NCI-H187 treated with DMSO at 0.1 percent for 48 hours (cell line): ENCODE measurements around the gene OR6Q1.

Experiments
- DNase-seq: peaks from one replicate; lab custom pipeline; 2025; lab: John Stamatoyannopoulos, UW

OR6Q1 gene

GRCh38 chr11:58058276-58059006, 27.7 kb downstream of the OR6Q1 start:
- no peak for DNase-seq

- DNase-seq: no peak
These were observed 28.2 kb downstream of the OR6Q1 start for GRCh38 chr11:58059007-58059350.

- DNase-seq: no peak
These were observed 29.8 kb downstream of the OR6Q1 start for GRCh38 chr11:58060535-58060934.

- DNase-seq: no peak
These were observed 30.4 kb downstream of the OR6Q1 start for GRCh38 chr11:58060939-58061672.

- no peak for DNase-seq
These were observed 31.1 kb downstream of the OR6Q1 start for GRCh38 chr11:58061813-58062212.

- DNase-seq: no peak
These were observed 36.9 kb downstream of the OR6Q1 start for GRCh38 chr11:58067685-58068084.

GRCh38 chr11:58068655-58069054, 37.9 kb downstream of the OR6Q1 start:
- no peak for DNase-seq

- no peak for DNase-seq
These were observed 39.8 kb downstream of the OR6Q1 start for GRCh38 chr11:58070585-58070984.

GRCh38 chr11:58075781-58076180, 45.0 kb downstream of the OR6Q1 start:
- DNase-seq: no peak
